HL-60 (cell line): Measurements from ENCODE around the gene SLC6A9.

Experiments used
- DNase-seq, 2 experiments: peaks; one replicate each; pipeline ENCODE4 v3.0.0-alpha.2; 2010 to 2020; ENCODE audit warnings: low read depth in 1 of 2, low spot score in 1 of 2
- H3K27ac ChIP-seq: fragments of 250-450 bp; sonication (Bioruptor Pico); replicated peaks from 2 replicates; pipeline ENCODE4 v1.5.1; 2020; ENCODE audit warnings: mild to moderate bottlenecking, moderate library complexity
- H3K27me3 ChIP-seq: fragments of 250-450 bp; sonication (Bioruptor Pico); 2 replicates; pipeline ENCODE4 v1.5.1; 2021; ENCODE audit warnings: mild to moderate bottlenecking, moderate library complexity; ENCODE audit not compliant: insufficient read depth, poor library complexity, severe bottlenecking
- H3K4me3 ChIP-seq: replicated peaks from 2 replicates; pipeline ENCODE4 v1.5.1; 2011; ENCODE audit warnings: mild to moderate bottlenecking, control low read depth, low read length; ENCODE audit not compliant: insufficient read depth
- GABPA ChIP-seq: IDR thresholded peaks from 2 replicates; pipeline ENCODE4 v1.6.1; 2012; ENCODE audit warnings: low read depth
- POLR2AphosphoS5 ChIP-seq: IDR thresholded peaks from 2 replicates; pipeline ENCODE4 v1.6.1; 2012; ENCODE audit warnings: low read depth
- SPI1 ChIP-seq: IDR thresholded peaks from 2 replicates; pipeline ENCODE4 v1.6.1; 2012; ENCODE audit warnings: low read depth, mild to moderate bottlenecking, borderline replicate concordance
- TF ChIP-seq, protein P1 (sequence below): IDR thresholded peaks from 2 replicates; pipeline ENCODE4 v1.6.1; 2012; ENCODE audit warnings: low read depth; ENCODE audit not compliant: insufficient replicate concordance
- TF ChIP-seq, protein P2 (sequence below): IDR thresholded peaks from one replicate; pipeline ENCODE4 v1.5.1; 2011; ENCODE audit warnings: low read length, control low read depth, inconsistent platforms; ENCODE audit not compliant: insufficient read depth

SLC6A9 gene

DNA sequence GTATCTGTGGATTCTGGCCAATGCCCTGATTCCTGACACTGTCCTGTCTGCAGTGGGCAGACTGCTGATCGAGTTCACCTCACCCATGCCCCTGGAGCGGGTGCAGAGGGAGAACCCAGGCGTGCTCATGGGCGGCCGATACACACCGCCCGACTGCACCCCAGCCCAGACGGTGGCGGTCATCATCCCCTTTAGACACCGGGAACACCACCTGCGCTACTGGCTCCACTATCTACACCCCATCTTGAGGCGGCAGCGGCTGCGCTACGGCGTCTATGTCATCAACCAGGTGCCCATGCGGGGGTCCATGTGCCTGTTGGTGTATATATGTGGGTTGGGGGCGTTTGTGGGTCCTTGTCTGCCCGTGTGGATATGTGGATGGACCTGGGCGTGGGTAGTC lies 49.6 kb downstream of the SLC6A9 start:
- no peak for TF ChIP-seq SPI1
- no peak for TF ChIP-seq GABPA
- TF ChIP-seq, protein P1, sequence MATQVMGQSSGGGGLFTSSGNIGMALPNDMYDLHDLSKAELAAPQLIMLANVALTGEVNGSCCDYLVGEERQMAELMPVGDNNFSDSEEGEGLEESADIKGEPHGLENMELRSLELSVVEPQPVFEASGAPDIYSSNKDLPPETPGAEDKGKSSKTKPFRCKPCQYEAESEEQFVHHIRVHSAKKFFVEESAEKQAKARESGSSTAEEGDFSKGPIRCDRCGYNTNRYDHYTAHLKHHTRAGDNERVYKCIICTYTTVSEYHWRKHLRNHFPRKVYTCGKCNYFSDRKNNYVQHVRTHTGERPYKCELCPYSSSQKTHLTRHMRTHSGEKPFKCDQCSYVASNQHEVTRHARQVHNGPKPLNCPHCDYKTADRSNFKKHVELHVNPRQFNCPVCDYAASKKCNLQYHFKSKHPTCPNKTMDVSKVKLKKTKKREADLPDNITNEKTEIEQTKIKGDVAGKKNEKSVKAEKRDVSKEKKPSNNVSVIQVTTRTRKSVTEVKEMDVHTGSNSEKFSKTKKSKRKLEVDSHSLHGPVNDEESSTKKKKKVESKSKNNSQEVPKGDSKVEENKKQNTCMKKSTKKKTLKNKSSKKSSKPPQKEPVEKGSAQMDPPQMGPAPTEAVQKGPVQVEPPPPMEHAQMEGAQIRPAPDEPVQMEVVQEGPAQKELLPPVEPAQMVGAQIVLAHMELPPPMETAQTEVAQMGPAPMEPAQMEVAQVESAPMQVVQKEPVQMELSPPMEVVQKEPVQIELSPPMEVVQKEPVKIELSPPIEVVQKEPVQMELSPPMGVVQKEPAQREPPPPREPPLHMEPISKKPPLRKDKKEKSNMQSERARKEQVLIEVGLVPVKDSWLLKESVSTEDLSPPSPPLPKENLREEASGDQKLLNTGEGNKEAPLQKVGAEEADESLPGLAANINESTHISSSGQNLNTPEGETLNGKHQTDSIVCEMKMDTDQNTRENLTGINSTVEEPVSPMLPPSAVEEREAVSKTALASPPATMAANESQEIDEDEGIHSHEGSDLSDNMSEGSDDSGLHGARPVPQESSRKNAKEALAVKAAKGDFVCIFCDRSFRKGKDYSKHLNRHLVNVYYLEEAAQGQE, result no peak
- no peak for TF ChIP-seq POLR2AphosphoS5
- TF ChIP-seq, protein P2, sequence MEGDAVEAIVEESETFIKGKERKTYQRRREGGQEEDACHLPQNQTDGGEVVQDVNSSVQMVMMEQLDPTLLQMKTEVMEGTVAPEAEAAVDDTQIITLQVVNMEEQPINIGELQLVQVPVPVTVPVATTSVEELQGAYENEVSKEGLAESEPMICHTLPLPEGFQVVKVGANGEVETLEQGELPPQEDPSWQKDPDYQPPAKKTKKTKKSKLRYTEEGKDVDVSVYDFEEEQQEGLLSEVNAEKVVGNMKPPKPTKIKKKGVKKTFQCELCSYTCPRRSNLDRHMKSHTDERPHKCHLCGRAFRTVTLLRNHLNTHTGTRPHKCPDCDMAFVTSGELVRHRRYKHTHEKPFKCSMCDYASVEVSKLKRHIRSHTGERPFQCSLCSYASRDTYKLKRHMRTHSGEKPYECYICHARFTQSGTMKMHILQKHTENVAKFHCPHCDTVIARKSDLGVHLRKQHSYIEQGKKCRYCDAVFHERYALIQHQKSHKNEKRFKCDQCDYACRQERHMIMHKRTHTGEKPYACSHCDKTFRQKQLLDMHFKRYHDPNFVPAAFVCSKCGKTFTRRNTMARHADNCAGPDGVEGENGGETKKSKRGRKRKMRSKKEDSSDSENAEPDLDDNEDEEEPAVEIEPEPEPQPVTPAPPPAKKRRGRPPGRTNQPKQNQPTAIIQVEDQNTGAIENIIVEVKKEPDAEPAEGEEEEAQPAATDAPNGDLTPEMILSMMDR, result no peak
- Histone ChIP-seq H3K4me3 (no peak overlapping the region), H3K27ac (no peak overlapping the region), H3K27me3 (no peaks in the 10 kb centered on the region)
- no peak for DNase-seq

DNA sequence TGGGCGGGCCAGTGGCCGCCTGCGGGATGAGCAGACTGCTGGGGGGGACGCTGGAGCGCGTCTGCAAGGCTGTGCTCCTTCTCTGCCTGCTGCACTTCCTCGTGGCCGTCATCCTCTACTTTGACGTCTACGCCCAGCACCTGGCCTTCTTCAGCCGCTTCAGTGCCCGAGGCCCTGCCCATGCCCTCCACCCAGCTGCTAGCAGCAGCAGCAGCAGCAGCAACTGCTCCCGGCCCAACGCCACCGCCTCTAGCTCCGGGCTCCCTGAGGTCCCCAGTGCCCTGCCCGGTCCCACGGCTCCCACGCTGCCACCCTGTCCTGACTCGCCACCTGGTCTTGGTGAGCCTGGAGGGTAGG lies 50.1 kb downstream of the SLC6A9 start:
- DNase-seq, result no peak
- no peaks in the 10 kb centered on the region for H3K27me3 ChIP-seq
- no peak overlapping the region for H3K27ac ChIP-seq
- TF ChIP-seq SPI1, result no peak
- TF ChIP-seq, protein P2, result no peak
- TF ChIP-seq POLR2AphosphoS5, result no peak
- TF ChIP-seq, protein P1, result no peak
- TF ChIP-seq GABPA, result no peak
- no peak overlapping the region for H3K4me3 ChIP-seq

DNA sequence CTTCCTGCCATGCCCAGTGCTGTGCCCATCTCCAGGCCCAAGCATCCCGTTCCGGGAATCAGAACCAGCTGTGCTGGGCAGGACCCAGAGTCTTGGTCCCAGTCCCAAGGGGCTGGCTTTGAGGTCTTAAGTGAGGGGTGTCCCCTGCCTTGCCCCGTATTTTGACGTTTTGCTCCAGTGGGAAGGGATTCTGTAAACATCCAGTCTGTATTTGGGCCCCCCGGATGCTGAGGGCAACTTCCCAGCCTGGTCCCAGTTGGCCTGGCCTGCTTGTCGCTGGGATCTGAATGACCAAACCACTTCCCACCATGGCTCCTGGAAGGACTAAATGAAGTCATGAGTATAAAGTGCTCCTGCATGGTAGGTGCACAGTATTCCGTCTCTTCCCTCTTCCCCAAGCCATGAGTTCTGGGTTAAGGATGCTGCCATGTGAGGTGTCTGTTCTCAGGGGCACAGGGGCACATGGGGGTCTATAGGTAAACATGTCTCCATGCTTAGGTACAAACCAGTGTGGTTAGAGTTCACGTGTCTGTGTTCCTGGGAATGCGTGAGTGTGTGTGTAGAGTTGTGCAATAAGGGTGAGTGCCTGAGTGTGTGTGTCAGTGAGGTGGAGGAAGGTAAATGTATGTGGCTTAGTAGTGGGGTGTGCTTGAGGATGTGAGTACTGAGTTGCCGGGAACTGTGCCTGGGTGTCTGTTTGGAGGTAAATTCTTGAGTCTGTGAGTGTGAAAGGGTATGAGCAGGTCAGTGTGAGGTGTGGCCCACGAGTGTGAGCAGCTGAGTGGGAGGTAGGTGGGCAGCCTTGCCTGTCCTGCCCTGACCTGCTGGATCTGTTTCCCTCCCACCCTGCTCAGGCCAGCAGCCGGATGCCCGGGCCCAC lies 50.8 kb downstream of the SLC6A9 start:
- H3K27ac ChIP-seq, result peak overlapping the region; percentile 48
- DNase-seq, result peak in 1 of 2 experiments; percentile 85
- no peaks in the 10 kb centered on the region for H3K27me3 ChIP-seq
- TF ChIP-seq POLR2AphosphoS5, result no peak
- peak overlapping the region; percentile 63 for H3K4me3 ChIP-seq

DNA sequence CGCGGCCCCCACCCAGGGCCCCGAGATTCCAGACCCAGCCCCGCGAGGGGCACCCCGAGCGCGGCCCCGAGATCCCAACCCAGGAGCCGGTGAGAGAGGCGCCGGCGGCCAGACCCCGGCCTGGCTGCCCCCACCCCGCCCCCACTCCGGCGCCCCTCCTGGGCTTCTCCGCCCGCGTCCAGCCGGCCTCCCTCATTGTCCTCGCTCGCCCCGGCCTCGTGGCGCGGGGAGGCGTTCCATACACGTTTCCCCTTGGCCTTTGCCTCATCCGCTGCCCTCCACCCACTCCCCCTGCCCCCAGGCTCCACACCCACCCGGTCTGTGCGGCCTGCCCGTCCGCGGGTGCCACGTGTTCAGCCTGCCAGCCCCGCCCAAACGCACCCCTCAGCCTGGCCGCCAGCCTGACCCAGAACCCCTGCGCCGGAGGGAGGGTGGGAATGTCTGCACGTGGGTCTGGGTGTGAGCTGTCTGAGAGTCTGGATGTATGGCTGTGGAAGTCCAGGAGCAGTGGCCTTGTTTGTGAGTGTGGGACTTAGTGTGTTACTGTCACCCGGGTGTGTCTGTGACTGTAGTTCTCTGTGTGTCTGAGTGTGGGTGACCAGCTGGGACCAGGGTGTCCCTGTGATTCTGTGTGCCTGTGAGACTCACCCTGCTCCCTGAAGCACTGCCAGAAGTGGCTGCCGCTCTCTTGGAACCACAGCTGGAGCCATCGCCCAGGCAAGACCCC lies 51.6 kb downstream of the SLC6A9 start:
- Histone ChIP-seq H3K4me3 (peak overlapping the region; percentile 63), H3K27me3 (no peaks in the 10 kb centered on the region), H3K27ac (peak overlapping the region; percentile 48)
- peak; percentile 54 to 80 for DNase-seq
- TF ChIP-seq SPI1 (no peak), POLR2AphosphoS5 (peak; percentile 39; the same call in 1 of the 2 replicates)
